HEK293T (cell line): ENCODE measurements around the gene DLST.

Source experiments
- CTCF ChIA-PET: fragments of 350-600 bp; formaldehyde crosslinking; extraction: SDS; loops from one replicate; lab custom pipeline; 2021; ENCODE audit warnings: antibody characterized with exemption, inconsistent platforms; lab: Yijun Ruan, JAX
- POLR2A ChIA-PET: fragments of 350-600 bp; formaldehyde crosslinking; extraction: SDS; loops from one replicate; lab custom pipeline; 2020; ENCODE audit warnings: antibody characterized with exemption, inconsistent platforms; lab: Yijun Ruan, JAX
- DNase-seq: peaks from one replicate; pipeline ENCODE4 v3.0.0; 2012; ENCODE audit warnings: mixed read lengths; ENCODE audit errors: extremely low spot score
- ARNT ChIP-seq: fragments of 450-650 bp; IDR thresholded peaks from 2 replicates; pipeline ENCODE4 v1.6.1; 2017; ENCODE audit warnings: mild to moderate bottlenecking
- BHLHE40 ChIP-seq: fragments of 450-650 bp; IDR thresholded peaks from 2 replicates; pipeline ENCODE4 v1.6.1; 2016; ENCODE audit warnings: mild to moderate bottlenecking, moderate library complexity, borderline replicate concordance
- CTBP1 ChIP-seq: fragments of 450-650 bp; IDR thresholded peaks from 2 replicates; pipeline ENCODE4 v1.6.1; 2016; ENCODE audit warnings: borderline replicate concordance
- ELF4 ChIP-seq: fragments of 450-650 bp; IDR thresholded peaks from 2 replicates; pipeline ENCODE4 v1.6.1; 2017; ENCODE audit warnings: antibody characterized with exemption
- FOXA1 ChIP-seq: fragments of 450-650 bp; IDR thresholded peaks from 2 replicates; pipeline ENCODE4 v1.6.1; 2016; ENCODE audit warnings: mild to moderate bottlenecking
- FOXK2 ChIP-seq: fragments of 450-650 bp; IDR thresholded peaks from 2 replicates; pipeline ENCODE4 v1.6.1; 2016; ENCODE audit warnings: mild to moderate bottlenecking
- FOXM1 ChIP-seq: fragments of 450-650 bp; IDR thresholded peaks from 2 replicates; pipeline ENCODE4 v1.6.1; 2017; ENCODE audit warnings: mild to moderate bottlenecking, borderline replicate concordance
- HDGF ChIP-seq: fragments of 450-650 bp; IDR thresholded peaks from 2 replicates; pipeline ENCODE4 v1.6.1; 2017; ENCODE audit warnings: antibody characterized with exemption, borderline replicate concordance
- L3MBTL2 ChIP-seq: fragments of 450-650 bp; conservative IDR thresholded peaks from 2 replicates; pipeline ENCODE4 v1.6.1; 2016; ENCODE audit warnings: mild to moderate bottlenecking
- LEF1 ChIP-seq: fragments of 450-650 bp; IDR thresholded peaks from 2 replicates; pipeline ENCODE4 v1.6.1; 2017; ENCODE audit warnings: mild to moderate bottlenecking, borderline replicate concordance
- NFRKB ChIP-seq: fragments of 450-650 bp; IDR thresholded peaks from 2 replicates; pipeline ENCODE4 v1.6.1; 2016; ENCODE audit warnings: mild to moderate bottlenecking, moderate library complexity
- SP1 ChIP-seq: fragments of 450-650 bp; IDR thresholded peaks from 2 replicates; pipeline ENCODE4 v1.6.1; 2017
- SUZ12 ChIP-seq: fragments of 450-650 bp; IDR thresholded peaks from 2 replicates; pipeline ENCODE4 v1.6.1; 2016; ENCODE audit warnings: mild to moderate bottlenecking
- TARDBP ChIP-seq: fragments of 450-650 bp; IDR thresholded peaks from 2 replicates; pipeline ENCODE4 v1.6.1; 2016
- ZNF384 ChIP-seq: fragments of 450-650 bp; IDR thresholded peaks from 2 replicates; pipeline ENCODE4 v1.6.1; 2016
- TF ChIP-seq, protein P1 (sequence below): fragments of 450-650 bp; IDR thresholded peaks from 2 replicates; pipeline ENCODE4 v1.6.1; 2016

DLST gene

DNA sequence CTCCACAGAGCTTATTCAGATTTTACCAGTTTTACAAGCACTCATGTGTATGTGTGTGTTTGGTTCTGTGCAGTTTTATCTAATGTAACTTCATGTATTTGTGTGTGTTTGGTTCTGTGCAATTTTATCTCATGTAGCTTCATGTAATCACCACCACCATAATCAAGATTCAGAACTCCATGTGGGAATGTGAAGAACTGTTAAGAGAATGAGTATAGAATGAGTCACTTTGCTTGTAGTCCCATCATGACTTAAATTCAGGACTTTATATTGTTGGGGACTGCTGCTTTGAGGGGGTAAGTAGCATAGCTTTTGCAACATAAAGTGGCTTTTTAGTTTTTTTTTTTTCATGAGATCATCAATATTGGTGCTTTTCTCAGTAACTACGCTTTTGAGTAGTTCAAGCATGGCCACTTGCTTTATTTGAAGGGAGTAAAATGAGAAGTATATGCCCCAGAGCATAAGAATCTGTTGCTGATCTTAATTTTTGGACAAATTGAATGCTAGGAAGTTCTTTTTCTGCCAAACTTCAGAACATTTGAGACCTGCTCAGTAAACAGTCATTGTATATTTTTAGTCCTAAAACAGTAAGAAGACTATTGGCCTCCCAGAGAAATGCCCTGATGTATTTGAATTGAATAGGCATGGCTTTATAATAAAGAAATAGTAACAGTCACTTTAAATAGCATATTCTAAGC, 34.6 kb upstream of the DLST start:
- TF ChIP-seq SP1, result no peak
- TF ChIP-seq LEF1, result no peak
- TF ChIP-seq TARDBP, result no peak
- no peak for TF ChIP-seq ELF4
- no peak for TF ChIP-seq CTBP1
- TF ChIP-seq BHLHE40, result no peak
- TF ChIP-seq, protein P1, sequence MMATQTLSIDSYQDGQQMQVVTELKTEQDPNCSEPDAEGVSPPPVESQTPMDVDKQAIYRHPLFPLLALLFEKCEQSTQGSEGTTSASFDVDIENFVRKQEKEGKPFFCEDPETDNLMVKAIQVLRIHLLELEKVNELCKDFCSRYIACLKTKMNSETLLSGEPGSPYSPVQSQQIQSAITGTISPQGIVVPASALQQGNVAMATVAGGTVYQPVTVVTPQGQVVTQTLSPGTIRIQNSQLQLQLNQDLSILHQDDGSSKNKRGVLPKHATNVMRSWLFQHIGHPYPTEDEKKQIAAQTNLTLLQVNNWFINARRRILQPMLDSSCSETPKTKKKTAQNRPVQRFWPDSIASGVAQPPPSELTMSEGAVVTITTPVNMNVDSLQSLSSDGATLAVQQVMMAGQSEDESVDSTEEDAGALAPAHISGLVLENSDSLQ, result no peak
- no peak for TF ChIP-seq ARNT
- no peak for TF ChIP-seq FOXM1
- no peak for TF ChIP-seq L3MBTL2
- TF ChIP-seq FOXK2, result no peak
- no peak for DNase-seq
- ChIA-PET CTCF (interaction anchor here (1.1 kb wide), 1 partner anchor 15 kb away, joined by 3 read pairs; no protein-coding TSS in a partner anchor), POLR2A (no interaction called here)

DNA sequence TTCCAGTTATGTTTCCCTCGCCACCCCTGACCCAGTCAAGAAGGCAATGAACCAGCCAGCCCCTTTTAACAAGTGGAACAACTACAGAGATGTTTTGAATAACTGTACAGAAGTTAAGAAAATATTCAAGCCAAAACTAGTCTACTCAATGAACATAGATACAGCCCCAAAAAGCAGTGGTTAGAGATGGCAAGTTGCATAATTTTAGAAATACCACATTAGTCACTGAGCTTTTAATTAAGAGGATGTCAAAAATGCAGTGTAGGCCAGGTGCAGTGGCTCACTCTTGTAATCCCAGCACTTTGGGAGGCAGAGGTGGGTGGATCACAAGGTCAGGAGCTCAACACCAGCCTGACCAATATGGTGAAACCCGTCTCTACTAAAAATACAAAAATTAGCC, 32.9 kb upstream of the DLST start:
- ChIA-PET CTCF (interaction anchor here (0.7 to 1.6 kb wide), 2 partner anchors 12 to 30 kb away, joined by 3 to 12 read pairs; no protein-coding TSS in a partner anchor), POLR2A (interaction anchor here (1.1 kb wide), 1 partner anchor 32 kb away, joined by 4 read pairs; no protein-coding TSS in a partner anchor)
- TF ChIP-seq HDGF (no peak), FOXK2 (no peak), ARNT (no peak), ELF4 (no peak), L3MBTL2 (no peak), SUZ12 (no peak), FOXA1 (no peak)
- DNase-seq, result no peak

DNA sequence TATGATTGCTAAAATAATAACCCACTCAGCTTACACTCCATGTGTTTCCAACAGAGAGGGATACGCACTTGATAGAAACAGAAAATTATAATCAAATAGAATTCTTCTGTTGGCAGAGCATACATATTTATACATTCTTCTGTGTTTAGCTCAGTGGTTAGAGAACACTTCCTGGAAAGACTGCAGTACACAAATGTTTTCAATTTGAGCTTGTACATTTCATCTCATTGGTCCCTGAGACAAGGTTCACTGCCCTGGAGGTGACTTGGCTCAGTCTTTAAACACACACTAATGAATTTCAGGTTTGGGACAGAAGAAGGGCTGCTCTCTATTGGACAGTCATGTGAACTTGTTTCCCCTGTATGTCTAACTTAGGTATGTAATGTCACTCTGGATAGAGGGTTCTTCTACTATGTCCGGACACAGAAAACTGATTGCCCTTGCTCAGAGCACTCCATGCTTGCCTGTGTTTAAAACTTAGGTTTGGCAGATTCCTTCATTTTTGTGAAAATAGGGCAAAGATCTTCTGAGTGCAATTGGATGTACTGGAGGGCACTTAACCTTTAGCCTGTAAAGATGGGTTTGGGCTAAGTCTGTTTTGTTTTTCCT, 28.7 kb upstream of the DLST start:
- CTCF ChIA-PET, result interaction anchor here (1.2 kb wide), 1 partner anchor 53 kb away, joined by 4 read pairs; no protein-coding TSS in a partner anchor
- POLR2A ChIA-PET, result no interaction called here
- TF ChIP-seq SUZ12 (no peak), FOXM1 (no peak), LEF1 (no peak), ELF4 (no peak), FOXK2 (no peak), BHLHE40 (no peak), FOXA1 (no peak), HDGF (no peak), ZNF384 (no peak), ARNT (no peak), CTBP1 (no peak), SP1 (no peak), TARDBP (no peak), L3MBTL2 (no peak)
- no peak for DNase-seq

DNA sequence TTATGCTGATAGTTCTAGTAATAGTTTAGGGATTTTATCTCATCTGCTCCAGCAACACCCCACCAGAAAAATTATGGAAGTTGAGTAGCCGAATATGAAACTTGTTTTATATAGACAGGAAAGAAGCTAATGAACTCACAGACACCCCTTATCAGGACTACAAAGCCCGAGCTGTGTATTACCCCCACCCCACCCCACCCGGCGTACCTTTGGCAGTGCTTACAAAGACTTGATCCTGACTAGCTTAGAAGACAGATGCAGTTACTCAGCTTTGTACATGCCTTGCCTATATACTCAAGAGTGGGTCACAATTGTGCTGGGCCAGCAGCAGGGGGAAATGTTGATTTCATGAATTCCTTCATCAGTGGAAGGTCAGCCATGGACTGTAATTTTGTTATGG, 28.1 kb upstream of the DLST start:
- ChIA-PET CTCF (no interaction called here), POLR2A (no interaction called here)
- DNase-seq, result no peak

DNA sequence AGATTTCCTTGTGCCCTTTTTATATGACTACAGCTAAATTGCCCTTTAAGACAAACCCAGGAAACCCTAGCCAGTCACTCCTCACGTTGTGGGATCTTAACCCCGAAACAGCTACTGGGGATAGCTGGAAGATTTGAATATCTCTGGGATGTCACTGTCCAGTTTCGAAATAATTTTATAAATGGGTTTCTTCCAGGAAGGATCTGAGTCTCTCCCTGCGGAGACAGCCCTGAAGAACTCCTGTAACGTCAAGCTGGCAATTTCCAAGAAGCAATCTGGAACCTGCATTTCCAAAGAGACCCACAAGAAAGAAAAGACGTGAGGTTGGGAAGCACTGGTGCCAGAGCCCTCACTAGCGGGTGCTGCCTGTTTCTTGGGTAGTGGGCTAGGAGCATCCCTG, 26.7 kb upstream of the DLST start:
- CTCF ChIA-PET, result interaction anchor here (0.5 to 1.9 kb wide), 2 partner anchors 23 to 51 kb away, joined by 6 to 8 read pairs; no protein-coding TSS in a partner anchor
- TF ChIP-seq SUZ12, result no peak
- TF ChIP-seq ELF4, result no peak
- no peak for TF ChIP-seq FOXM1
- TF ChIP-seq ZNF384, result no peak
- no peak for TF ChIP-seq CTBP1
- TF ChIP-seq ARNT, result no peak
- no peak for DNase-seq
- POLR2A ChIA-PET, result interaction anchor here (1.5 kb wide), 1 partner anchor 246 kb away, joined by 3 read pairs; no protein-coding TSS in a partner anchor

More for the DNA sequence above, 28.1 kb upstream of the DLST start:
- TF ChIP-seq ARNT (no peak), LEF1 (no peak), NFRKB (no peak), TARDBP (no peak), L3MBTL2 (no peak), HDGF (no peak), SUZ12 (no peak), CTBP1 (no peak), ZNF384 (no peak), FOXM1 (no peak), FOXA1 (no peak), ELF4 (no peak), FOXK2 (no peak)
- TF ChIP-seq, protein P1, result no peak

DNA sequence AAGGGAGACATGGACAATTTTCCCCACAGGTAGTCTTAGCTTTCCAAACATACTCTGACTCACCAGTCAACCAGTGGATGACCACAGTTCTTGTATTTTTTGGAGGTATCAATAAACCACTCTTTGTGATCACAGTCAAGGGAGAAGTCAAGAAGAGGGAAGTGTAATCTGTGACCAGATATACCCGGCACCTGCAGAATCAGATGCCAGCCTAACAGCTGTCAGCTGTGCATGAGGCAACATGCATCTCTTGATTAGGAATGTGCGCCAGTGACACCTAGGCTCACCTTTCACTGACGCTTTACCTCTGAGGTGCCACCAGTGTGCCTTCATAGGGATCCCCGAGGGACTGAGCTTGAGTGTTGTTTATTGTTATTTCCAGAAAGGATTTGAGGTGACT, 25.8 kb upstream of the DLST start:
- TF ChIP-seq NFRKB (no peak), HDGF (no peak), L3MBTL2 (no peak), ZNF384 (no peak), FOXA1 (no peak)
- TF ChIP-seq, protein P1, result no peak
- POLR2A ChIA-PET, result interaction anchor here (1.5 to 1.6 kb wide), 2 partner anchors 25 to 247 kb away, joined by 3 to 5 read pairs; partner anchors contain the start of gene DLST
- no peak for DNase-seq
- CTCF ChIA-PET, result interaction anchor here (1.6 to 1.9 kb wide), 2 partner anchors 25 to 50 kb away, joined by 3 to 6 read pairs; no protein-coding TSS in a partner anchor
